Hematopoietic multipotent progenitor cell treated with erythropoietin and hydrocortisone succinate and interleukin-3 and kit ligand, for 15 days (in vitro differentiated cells): Measurements from ENCODE around the gene PDE11A.
"Not testable (repeated sequence)": the region's sequence is repeated elsewhere in the genome, so short reads cannot be mapped to it uniquely, and the experiment has no call there.

Source experiments
- DNase-seq: peaks from one replicate; pipeline ENCODE4 v3.0.0-alpha.2; 2015; ENCODE audit warnings: low spot score

The PDE11A gene

GRCh38 chr2:178074123-178075005, 1.8 kb upstream of the PDE11A start:
- no peak for DNase-seq

- no peak for DNase-seq
Measured at GRCh38 chr2:178072000-178072382, 586 bp downstream of the PDE11A start.

- DNase-seq = no peak
Measured at GRCh38 chr2:178070824-178071223, 1.8 kb downstream of the PDE11A start.

GRCh38 chr2:178069551-178069950, 3.0 kb downstream of the PDE11A start:
- DNase-seq = no peak

- DNase-seq = no peak
Measured at GRCh38 chr2:178068823-178069454, 3.6 kb downstream of the PDE11A start.

GRCh38 chr2:178066890-178067669, 5.5 kb downstream of the PDE11A start:
- no peak for DNase-seq

GRCh38 chr2:178066324-178066723, 6.3 kb downstream of the PDE11A start:
- no peak for DNase-seq

GRCh38 chr2:178059681-178060080, 12.9 kb downstream of the PDE11A start:
- DNase-seq = no peak

- no peak for DNase-seq
Measured at GRCh38 chr2:178059111-178059510, 13.5 kb downstream of the PDE11A start.

- DNase-seq = no peak
Measured at GRCh38 chr2:178057179-178057680, 15.3 kb downstream of the PDE11A start.

- no peak for DNase-seq
Measured at GRCh38 chr2:178056345-178056744, 16.2 kb downstream of the PDE11A start.

GRCh38 chr2:178051257-178051656, 21.3 kb downstream of the PDE11A start:
- DNase-seq = not testable (repeated sequence)

- no peak for DNase-seq
Measured at GRCh38 chr2:178047391-178047790, 25.2 kb downstream of the PDE11A start.

GRCh38 chr2:178044836-178045235, 27.7 kb downstream of the PDE11A start:
- DNase-seq = no peak

GRCh38 chr2:178043266-178043665, 29.3 kb downstream of the PDE11A start:
- no peak for DNase-seq

GRCh38 chr2:178033583-178033982, 39.0 kb downstream of the PDE11A start:
- DNase-seq = not testable (repeated sequence)

GRCh38 chr2:178029342-178029741, 43.2 kb downstream of the PDE11A start:
- no peak for DNase-seq

GRCh38 chr2:178025551-178026185, 46.9 kb downstream of the PDE11A start:
- no peak for DNase-seq

GRCh38 chr2:178018141-178018540, 54.4 kb downstream of the PDE11A start:
- DNase-seq = no peak

GRCh38 chr2:178016612-178017011, 56.0 kb downstream of the PDE11A start:
- no peak for DNase-seq

GRCh38 chr2:178012639-178013038, 59.9 kb downstream of the PDE11A start:
- DNase-seq = no peak

GRCh38 chr2:178009813-178010212, 62.8 kb downstream of the PDE11A start:
- no peak for DNase-seq
